ENCODE measurements around the gene DCUN1D3. TPM values are rescaled to one million over a fixed set of nuclear protein-coding genes. Genes with fewer than 3 reads are reported as not detected.

The DCUN1D3 gene
- total RNA-seq: 22.6 and 35.0 TPM in 2 replicates

DNA sequence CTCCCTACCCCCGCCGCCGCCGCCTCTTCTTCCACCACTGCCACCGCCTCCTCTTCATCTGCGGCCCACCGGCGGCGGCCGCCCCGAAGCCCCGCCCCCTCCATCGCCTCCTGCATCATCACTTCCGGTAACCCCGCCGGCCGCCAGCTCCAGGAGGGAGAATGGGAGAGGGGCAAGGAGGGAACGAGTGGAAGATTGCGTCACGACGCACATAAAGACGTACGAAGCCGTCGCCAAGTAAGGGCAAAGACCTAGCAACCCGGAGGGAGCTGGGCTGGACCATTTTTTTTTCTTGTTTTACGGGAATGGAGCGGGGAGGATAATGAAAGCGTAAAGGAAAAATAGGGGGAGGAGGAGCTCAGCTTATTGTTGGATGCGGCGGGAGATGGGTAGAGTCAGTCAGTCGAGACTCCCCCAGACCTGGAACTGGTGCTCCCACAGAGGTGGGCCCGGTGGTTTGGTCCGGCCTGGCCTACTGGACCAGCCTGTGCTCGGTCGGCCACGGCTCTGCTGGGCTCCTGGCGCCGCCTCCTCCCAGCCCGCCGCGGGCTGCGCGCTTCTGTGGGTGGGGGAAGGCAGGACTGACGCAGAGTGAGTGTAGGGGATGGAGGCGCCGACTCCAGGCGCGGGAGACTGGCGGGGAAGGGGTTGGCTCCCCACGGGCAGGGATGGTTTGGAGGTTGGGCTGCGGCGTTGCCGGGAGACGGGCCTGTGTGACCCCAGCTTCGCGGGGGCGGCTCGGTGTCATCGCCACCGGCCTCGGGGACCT is at the start of gene DCUN1D3, which contains the start of gene LYRM1:
Gene DCUN1D3, minus strand, starts transcription at position 60 of the 769 bp plus-strand sequence. CDS start 37,820 bp downstream, outside the sequence.
Gene LYRM1, plus strand, starts transcription at position 473 of the 769 bp plus-strand sequence. CDS start 14,785 bp downstream, outside the sequence.

GRCh38 chr16:20806168-20807050 is 93.7 kb downstream of the DCUN1D3 start, which contains the start of the genes ERI2 and REXO5:
Gene ERI2, minus strand, starts transcription at chr16:20806472. Its CDS starts 42 bp downstream, at chr16:20806430.
Gene REXO5, plus strand, starts transcription at chr16:20806527. Its CDS starts 427 bp downstream, at chr16:20806954.

Other genes with a start within 250 kb of the DCUN1D3 start
- gene ACSM1, start 202.7 kb downstream of the DCUN1D3 start, total RNA-seq: not detected in 2 replicates
- gene THUMPD1, start 158.5 kb downstream of the DCUN1D3 start, total RNA-seq: 42.7 and 46.0 TPM in 2 replicates
- gene ACSM3, start 136.3 kb downstream of the DCUN1D3 start, total RNA-seq: 0.71 and 0.83 TPM in 2 replicates
- gene ERI2, start 93.9 kb downstream of the DCUN1D3 start, total RNA-seq: 20.6 and 22.6 TPM in 2 replicates
- gene REXO5, start 93.8 kb downstream of the DCUN1D3 start, total RNA-seq: 4.1 and 4.9 TPM in 2 replicates
- gene LYRM1, start 413 bp upstream of the DCUN1D3 start, total RNA-seq: 55.8 and 60.1 TPM in 2 replicates

Data from smooth muscle cell of bladder (primary cell).